CD4-positive, alpha-beta memory T cell (primary cell): ENCODE measurements around the gene DCTN4. TPM values are rescaled to one million over a fixed set of nuclear protein-coding genes. Genes with fewer than 3 reads are reported as not detected.
A peak's percentile ranks its signal among the peaks of the same experiment; 100 is the strongest.

Experiments used
- CTCF ChIA-PET: fragments of 350-600 bp; sonication (Branson Sonifier 250); formaldehyde crosslinking; loops from one replicate; lab custom pipeline; 2021; ENCODE audit warnings: inconsistent platforms; ENCODE audit not compliant: partially characterized antibody; lab: Charles Lee
- POLR2A ChIA-PET: fragments of 350-600 bp; sonication (Branson Sonifier 250); formaldehyde crosslinking; loops from one replicate; lab custom pipeline; 2021; ENCODE audit not compliant: partially characterized antibody; lab: Charles Lee
- DNase-seq, 5 donors: peaks; one replicate each; pipeline versions ENCODE4 v3.0.0 to v3.0.0-alpha.2; 2020 to 2022; ENCODE audit warnings: mixed read lengths in 1 of 5
- H3K27ac ChIP-seq: one replicate; pipeline ENCODE4 v1.7.0; 2013; ENCODE audit warnings: low read depth, low read length
- H3K27me3 ChIP-seq: 2 replicates; pipeline ENCODE4 v1.7.0; 2013; ENCODE audit warnings: mild to moderate bottlenecking, low read length, moderate library complexity; ENCODE audit not compliant: insufficient read depth
- H3K36me3 ChIP-seq: 2 replicates; pipeline ENCODE4 v1.7.0; 2013; ENCODE audit warnings: mild to moderate bottlenecking, low read length, moderate library complexity; ENCODE audit not compliant: insufficient read depth
- H3K4me1 ChIP-seq: 2 replicates; pipeline ENCODE4 v1.7.0; 2013; ENCODE audit warnings: mild to moderate bottlenecking, low read length, moderate library complexity; ENCODE audit not compliant: insufficient read depth
- H3K4me3 ChIP-seq, 2 donors: one replicate each; pipeline ENCODE4 v1.7.0; 2013; ENCODE audit warnings: low read length in 2 of 2, mild to moderate bottlenecking in 1 of 2
- H3K9me3 ChIP-seq, 2 donors: one replicate each; pipeline ENCODE4 v1.7.0; 2013; ENCODE audit warnings: low read length in 2 of 2, control low read depth in 1 of 2; ENCODE audit not compliant: control insufficient read depth in 1 of 2
- H3K27ac Mint-ChIP-seq, 7 donors: one replicate each; pipeline ENCODE4 v1.8.0; 2020 to 2021; ENCODE audit warnings: mixed read lengths in 7 of 7, mild to moderate bottlenecking in 6 of 7, inconsistent platforms in 3 of 7, moderate library complexity in 3 of 7
- H3K27me3 Mint-ChIP-seq, 2 donors: one replicate each; pipeline ENCODE4 v1.8.0; 2020 to 2021; ENCODE audit warnings: mixed read lengths in 2 of 2
- H3K36me3 Mint-ChIP-seq, 2 donors: one replicate each; pipeline ENCODE4 v1.8.0; 2020 to 2021; ENCODE audit warnings: mixed read lengths in 2 of 2, inconsistent platforms in 1 of 2, mild to moderate bottlenecking in 1 of 2
- H3K4me1 Mint-ChIP-seq, 4 donors: one replicate each; pipeline ENCODE4 v1.8.0; 2020 to 2021; ENCODE audit warnings: mixed read lengths in 4 of 4, mild to moderate bottlenecking in 1 of 4
- H3K4me3 Mint-ChIP-seq, 8 donors: one replicate each; pipeline ENCODE4 v1.8.0; 2020 to 2021; ENCODE audit warnings: mixed read lengths in 8 of 8, mild to moderate bottlenecking in 7 of 8, moderate library complexity in 6 of 8, inconsistent platforms in 3 of 8
- H3K9me3 Mint-ChIP-seq, 8 donors: one replicate each; pipeline ENCODE4 v1.8.0; 2020 to 2021; ENCODE audit warnings: mixed read lengths in 8 of 8, mild to moderate bottlenecking in 5 of 8, inconsistent platforms in 3 of 8, moderate library complexity in 1 of 8
- intact Hi-C: fragments of 100-400 bp; cut with micrococcal nuclease; formaldehyde crosslinking; loops from one replicate; pipeline ENCODE4 v1.15.1; 2023
- polyA plus RNA-seq, 2 donors: library from polyadenylated mRNA; unstranded; fragments of 300-500 nt; fragmentation: Illumina TruSeq; gene quantifications; one replicate each; pipeline ENCODE4 v1.2.3, GENCODE V29; 2021
- total RNA-seq, 2 experiments: library from RNA; stranded (reverse); gene quantifications; one replicate each; pipeline ENCODE4 v1.2.3, GENCODE V29; 2021

DCTN4 gene
- total and polyA plus RNA-seq, 4 experiments from 2014 or later: 8.8 to 46.0 (median 27.3) TPM

DNA sequence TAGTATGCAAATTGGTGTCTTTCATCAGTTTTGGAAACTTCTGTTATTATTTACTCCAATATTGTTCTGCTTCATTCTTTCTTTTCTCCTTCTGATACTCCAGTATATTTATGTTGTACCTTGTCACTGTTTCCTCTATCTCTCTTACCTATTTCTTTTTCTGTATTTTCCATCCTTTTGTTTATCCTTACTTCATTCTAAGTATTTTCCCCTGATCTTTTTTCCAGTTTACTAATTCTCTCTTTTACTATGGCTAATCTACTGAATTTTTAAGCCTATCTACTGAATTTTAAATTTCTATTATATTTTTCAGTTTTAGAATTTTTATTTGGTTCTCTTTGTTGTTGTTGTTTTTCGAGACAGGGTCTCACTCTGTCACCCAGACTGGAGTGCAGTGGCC lies 27.1 kb upstream of the DCTN4 start:
- H3K27ac Mint-ChIP-seq: peak overlapping the region in 5 of 7 donors; percentile 80 to 99 (median 83)
- Histone ChIP-seq H3K27ac (no peak overlapping the region), H3K4me3 (no peak overlapping the region), H3K4me1 (peaks cover 72% of the 10 kb centered on the region), H3K9me3 (no peaks in the 10 kb centered on the region), H3K36me3 (no peaks in the 10 kb centered on the region), H3K27me3 (no peaks in the 10 kb centered on the region)
- no peak for DNase-seq
- CTCF ChIA-PET: interaction anchor here (1.9 to 2.4 kb wide), 2 partner anchors 60 to 85 kb away, joined by 9 read pairs; partner anchors contain the start of genes IRGM and RBM22
- intact Hi-C loops: no loop called here
- peak overlapping the region in 2 of 8 donors; percentile 43 to 56 for H3K4me3 Mint-ChIP-seq
- peaks cover 56 to 86% (median 70%) of the 10 kb centered on the region in 4 donors for H3K4me1 Mint-ChIP-seq
- peaks cover 0 to 2% (median 0%) of the 10 kb centered on the region in 8 donors for H3K9me3 Mint-ChIP-seq
- peaks cover 0 to 9% of the 10 kb centered on the region in 2 donors for H3K36me3 Mint-ChIP-seq
- H3K27me3 Mint-ChIP-seq: no peaks in the 10 kb centered on the region
- POLR2A ChIA-PET: interaction anchor here (5.3 kb wide), 1 partner anchor 8 kb away, joined by 24 read pairs; the partner anchor contains the start of gene SMIM3

DNA sequence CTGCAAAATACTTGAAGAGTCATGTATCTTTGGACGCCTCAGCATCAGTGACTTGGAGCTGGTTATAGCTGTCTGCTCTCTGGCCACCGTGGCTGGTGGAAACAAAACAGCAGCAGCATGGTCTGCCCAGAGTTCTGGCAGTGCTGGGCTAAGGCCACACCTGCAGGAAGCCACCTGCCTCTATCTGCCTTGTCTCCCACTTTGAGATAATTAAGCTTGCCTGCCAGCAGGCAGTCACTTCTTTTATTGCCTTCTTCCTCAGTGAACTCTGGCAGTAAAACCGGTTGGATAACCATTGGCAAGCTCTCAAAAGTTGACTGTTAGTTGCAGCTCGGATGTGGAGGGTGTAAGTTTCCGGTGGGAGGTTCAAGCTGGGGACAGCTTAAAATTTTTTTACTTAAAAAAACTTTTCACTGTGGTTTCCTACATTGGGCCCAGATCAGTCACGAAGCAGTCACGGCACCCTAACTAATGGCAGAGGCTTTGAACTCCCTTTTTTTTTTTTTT lies 24.7 kb upstream of the DCTN4 start:
- DNase-seq: peak; percentile 80 to 90 (median 86)
- ChIA-PET CTCF (interaction anchor here (0.7 to 3.1 kb wide), 14 partner anchors 17 to 789 kb away, joined by 3 to 25 read pairs (median 6); partner anchors contain the start of genes DCTN4, GM2A, IRGM and RBM22), POLR2A (interaction anchor here (0.6 to 4.8 kb wide), 16 partner anchors 13 to 469 kb away, joined by 3 to 50 read pairs (median 4); partner anchors contain the start of genes CD74, DCTN4, GM2A and IRGM)
- Mint-ChIP-seq H3K9me3 (peaks cover 0 to 2% (median 0%) of the 10 kb centered on the region in 8 donors), H3K27ac (peak overlapping the region; percentile 76 to 99 (median 94)), H3K27me3 (no peaks in the 10 kb centered on the region), H3K4me1 (peaks cover 48 to 83% (median 67%) of the 10 kb centered on the region in 4 donors), H3K36me3 (peaks cover 0 to 11% of the 10 kb centered on the region in 2 donors), H3K4me3 (peak overlapping the region; percentile 62 to 87 (median 80))
- Histone ChIP-seq H3K4me1 (peaks cover 70% of the 10 kb centered on the region), H3K27me3 (no peaks in the 10 kb centered on the region), H3K27ac (peak overlapping the region; percentile 48), H3K4me3 (peak overlapping the region in 1 of 2 donors; percentile 25), H3K36me3 (no peaks in the 10 kb centered on the region), H3K9me3 (no peaks in the 10 kb centered on the region)
- intact Hi-C loops: loop anchor here (1.0 kb wide), 2 partner anchors 25 to 82 kb away; partner anchors contain the start of gene RBM22

DNA sequence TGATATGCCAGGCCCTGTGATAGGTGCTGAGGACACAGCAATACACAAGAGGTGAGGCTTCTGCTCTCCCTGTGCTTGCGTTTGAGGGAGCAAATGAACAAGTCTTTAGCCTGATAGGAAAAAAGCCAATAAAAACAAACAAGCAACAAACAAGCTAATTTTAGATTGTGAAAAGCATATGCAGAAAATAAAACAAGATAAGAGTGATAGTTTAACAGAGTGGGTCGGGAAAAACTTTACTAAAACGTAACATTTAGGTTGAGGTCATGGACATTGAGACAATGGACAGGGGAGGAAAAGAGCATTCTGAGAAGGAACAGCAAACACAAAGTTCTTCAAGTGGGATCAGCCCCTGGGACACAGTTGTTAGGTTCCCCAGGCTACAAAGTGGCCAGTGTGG lies 24.0 kb upstream of the DCTN4 start:
- ChIA-PET POLR2A (interaction anchor here (1.0 to 4.8 kb wide), 9 partner anchors 9 to 470 kb away, joined by 3 to 50 read pairs (median 5); partner anchors contain the start of genes DCTN4, GM2A, IRGM and RBM22), CTCF (interaction anchor here (1.0 to 3.1 kb wide), 9 partner anchors 23 to 470 kb away, joined by 4 to 25 read pairs (median 10); partner anchors contain the start of genes DCTN4, GM2A, IRGM and RBM22)
- Mint-ChIP-seq H3K4me3 (peak overlapping the region in 7 of 8 donors; percentile 62 to 87 (median 80)), H3K4me1 (peaks cover 53 to 88% (median 72%) of the 10 kb centered on the region in 4 donors), H3K9me3 (peaks cover 0 to 2% (median 0%) of the 10 kb centered on the region in 8 donors), H3K27me3 (no peaks in the 10 kb centered on the region), H3K27ac (peak overlapping the region; percentile 76 to 99 (median 94)), H3K36me3 (peaks cover 0 to 11% of the 10 kb centered on the region in 2 donors)
- Histone ChIP-seq H3K4me1 (peaks cover 76% of the 10 kb centered on the region), H3K9me3 (no peaks in the 10 kb centered on the region), H3K4me3 (no peak overlapping the region), H3K27me3 (no peaks in the 10 kb centered on the region), H3K36me3 (no peaks in the 10 kb centered on the region), H3K27ac (peak overlapping the region; percentile 48)
- DNase-seq: no peak
- intact Hi-C loops: loop anchor here (1.0 kb wide), 2 partner anchors 25 to 82 kb away; partner anchors contain the start of gene RBM22

DNA sequence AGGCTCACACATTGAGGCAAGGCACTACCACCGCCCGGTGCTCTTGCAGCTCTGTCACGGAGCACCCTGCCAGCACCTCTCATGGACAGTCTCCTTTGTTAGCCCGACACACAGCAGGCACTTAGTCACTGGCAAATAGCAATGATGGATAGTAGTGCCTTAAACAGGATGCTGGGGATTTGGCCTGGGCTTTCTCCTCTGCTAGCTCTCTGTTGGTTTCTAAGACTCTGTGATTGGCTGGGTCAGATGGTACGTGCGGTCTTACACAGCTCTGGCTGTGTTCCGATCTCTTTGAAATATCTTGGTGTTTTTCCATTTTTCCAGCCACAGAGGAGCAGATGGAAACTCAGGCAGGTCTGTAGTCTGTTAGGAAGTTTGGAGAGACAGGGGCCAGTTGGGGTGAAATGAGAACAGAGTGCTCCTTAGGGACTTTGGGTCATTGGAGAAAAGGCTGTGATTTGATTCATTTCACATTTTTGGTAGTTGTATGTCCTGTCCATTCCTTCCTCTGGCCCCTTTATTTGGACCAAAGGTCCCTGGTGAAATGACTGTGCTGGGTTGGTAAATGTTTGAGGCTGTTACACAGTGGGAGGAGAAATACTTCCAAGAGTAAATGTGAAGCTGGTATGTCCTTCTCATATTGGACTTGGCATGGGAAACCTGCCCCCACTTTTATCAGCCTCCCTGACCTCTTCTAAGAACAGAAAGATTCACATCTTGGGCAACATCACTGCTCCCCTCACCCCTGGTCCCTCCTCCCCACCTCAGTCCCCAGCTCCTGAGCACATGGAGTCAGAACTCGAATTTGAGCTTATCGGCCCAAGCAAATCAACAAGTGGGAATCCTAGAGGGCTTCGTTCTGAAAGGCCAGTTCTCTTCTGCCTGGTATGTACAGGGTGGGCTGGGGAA lies 23.1 kb upstream of the DCTN4 start:
- intact Hi-C loops: no loop called here
- Mint-ChIP-seq H3K4me3 (peak overlapping the region in 3 of 8 donors; percentile 49 to 99 (median 67)), H3K4me1 (peaks cover 48 to 87% (median 69%) of the 10 kb centered on the region in 4 donors), H3K27ac (peak overlapping the region; percentile 76 to 99 (median 93)), H3K36me3 (peaks cover 0 to 11% of the 10 kb centered on the region in 2 donors), H3K9me3 (peaks cover 0 to 2% (median 0%) of the 10 kb centered on the region in 8 donors), H3K27me3 (no peaks in the 10 kb centered on the region)
- Histone ChIP-seq H3K27me3 (no peaks in the 10 kb centered on the region), H3K36me3 (no peaks in the 10 kb centered on the region), H3K9me3 (no peaks in the 10 kb centered on the region), H3K4me1 (peaks cover 70% of the 10 kb centered on the region), H3K27ac (peak overlapping the region; percentile 48), H3K4me3 (no peak overlapping the region)
- ChIA-PET POLR2A (interaction anchor here (1.0 to 4.8 kb wide), 3 partner anchors 10 to 82 kb away, joined by 3 to 50 read pairs (median 37); partner anchors contain the start of genes DCTN4 and RBM22), CTCF (interaction anchor here (1.1 to 6.1 kb wide), 13 partner anchors 8 to 334 kb away, joined by 3 to 87 read pairs (median 10); partner anchors contain the start of genes DCTN4, IRGM and RBM22)
- DNase-seq: no peak

DNA sequence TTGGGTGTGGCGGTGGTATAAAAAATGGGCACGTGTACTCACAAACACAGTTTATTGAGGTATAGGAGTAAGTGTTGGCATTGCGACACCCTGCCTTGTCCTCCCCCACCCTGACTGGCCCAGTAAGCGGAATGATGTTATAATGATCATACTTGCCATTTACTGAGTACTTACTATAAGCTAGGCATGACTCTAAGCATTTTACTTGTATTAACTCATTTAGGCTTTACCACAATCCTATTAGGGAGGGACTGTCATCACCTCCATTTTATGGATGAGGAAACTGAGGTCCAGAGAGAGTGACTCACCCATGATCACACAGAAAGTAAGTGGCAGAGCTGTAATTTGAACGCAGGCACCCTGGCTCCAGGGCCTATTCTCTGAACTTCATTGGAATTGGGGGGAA lies 22.0 kb upstream of the DCTN4 start:
- Histone ChIP-seq H3K36me3 (no peaks in the 10 kb centered on the region), H3K4me1 (peaks cover 67% of the 10 kb centered on the region), H3K4me3 (no peak overlapping the region), H3K27me3 (no peaks in the 10 kb centered on the region), H3K9me3 (no peaks in the 10 kb centered on the region), H3K27ac (peak overlapping the region; percentile 13)
- H3K4me1 Mint-ChIP-seq: peaks cover 46 to 79% (median 64%) of the 10 kb centered on the region in 4 donors
- peaks cover 0 to under 1% (median 0%) of the 10 kb centered on the region in 8 donors for H3K9me3 Mint-ChIP-seq
- intact Hi-C loops: no loop called here
- peak overlapping the region in 6 of 7 donors; percentile 76 to 99 (median 92) for H3K27ac Mint-ChIP-seq
- H3K27me3 Mint-ChIP-seq: no peaks in the 10 kb centered on the region
- ChIA-PET POLR2A (interaction anchor here (3.9 to 4.8 kb wide), 2 partner anchors 22 to 80 kb away, joined by 37 to 50 read pairs; partner anchors contain the start of genes DCTN4 and RBM22), CTCF (interaction anchor here (1.1 to 6.1 kb wide), 7 partner anchors 17 to 324 kb away, joined by 3 to 87 read pairs (median 8); partner anchors contain the start of genes DCTN4 and RBM22)
- DNase-seq: no peak
- peak overlapping the region in 5 of 8 donors; percentile 15 to 99 (median 38) for H3K4me3 Mint-ChIP-seq
- peaks cover 0 to 9% of the 10 kb centered on the region in 2 donors for H3K36me3 Mint-ChIP-seq

DNA sequence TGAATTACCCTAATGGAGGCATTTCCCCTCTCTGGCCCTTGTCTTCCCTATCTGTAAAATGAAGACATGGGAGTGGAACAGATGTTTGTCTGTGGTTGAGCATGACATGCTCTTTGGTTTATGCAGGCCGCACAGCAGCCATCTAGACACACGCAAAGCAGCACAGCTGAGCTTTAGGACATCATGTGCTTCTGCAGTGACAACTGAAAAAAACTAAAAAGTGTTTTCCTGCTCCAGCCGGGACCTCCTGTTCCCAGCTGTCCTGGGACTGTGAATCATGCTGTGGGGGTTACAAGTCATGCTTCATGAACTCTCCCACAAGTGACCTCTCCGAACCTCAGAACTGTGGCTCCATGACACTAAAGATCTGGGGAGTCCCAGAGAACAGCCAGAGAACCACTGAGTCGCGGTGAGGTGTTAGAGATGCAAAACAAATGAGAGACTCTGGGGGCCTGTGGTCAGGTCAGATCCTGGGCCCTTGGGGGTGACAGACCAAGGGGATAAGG lies 21.4 kb upstream of the DCTN4 start:
- H3K4me1 ChIP-seq: peaks cover 67% of the 10 kb centered on the region
- peak overlapping the region; percentile 57 to 99 (median 98) for H3K4me3 Mint-ChIP-seq
- ChIA-PET CTCF (interaction anchor here (1.4 to 6.1 kb wide), 7 partner anchors 10 to 323 kb away, joined by 3 to 87 read pairs (median 21); partner anchors contain the start of genes DCTN4 and RBM22), POLR2A (interaction anchor here (2.4 to 4.8 kb wide), 4 partner anchors 8 to 79 kb away, joined by 23 to 53 read pairs (median 37); partner anchors contain the start of genes DCTN4, IRGM and RBM22)
- peak overlapping the region; percentile 25 to 99 (median 93) for H3K27ac Mint-ChIP-seq
- H3K27me3 ChIP-seq: no peaks in the 10 kb centered on the region
- intact Hi-C loops: no loop called here
- peaks cover 44 to 74% (median 63%) of the 10 kb centered on the region in 4 donors for H3K4me1 Mint-ChIP-seq
- no peaks in the 10 kb centered on the region for H3K9me3 Mint-ChIP-seq
- no peaks in the 10 kb centered on the region for H3K27me3 Mint-ChIP-seq
- no peak overlapping the region for H3K4me3 ChIP-seq
- H3K9me3 ChIP-seq: no peaks in the 10 kb centered on the region
- peaks cover 0 to 8% of the 10 kb centered on the region in 2 donors for H3K36me3 Mint-ChIP-seq
- DNase-seq: peak in 1 of 5 donors; percentile 56
- peak overlapping the region; percentile 13 for H3K27ac ChIP-seq
- H3K36me3 ChIP-seq: no peaks in the 10 kb centered on the region
